Panc1 (cell line): ENCODE data around the gene TMEM87B. TPM values are rescaled to one million over a fixed set of nuclear protein-coding genes. Genes with fewer than 3 reads are reported as not detected.

Experiments
- ATAC-seq: fragments of 200-7000 bp; cut with Tn5 transposase; 2 replicates; pipeline ENCODE4 v1.9.1; 2020; ENCODE audit warnings: mild to moderate bottlenecking, moderate library complexity
- BruUV-seq: library from RNA; stranded (reverse); fragments of 400-500 nt; replicated peaks from 2 replicates; lab custom pipeline; 2021; lab: Mats Ljungman, UMichigan
- CTCF ChIA-PET: fragments of 300-600 bp; sonication (Branson Sonifier 250); formaldehyde crosslinking; loops from one replicate; lab custom pipeline; 2022; ENCODE audit warnings: antibody characterized with exemption; lab: Charles Lee
- POLR2A ChIA-PET: fragments of 300-600 bp; sonication (Branson Sonifier 250); formaldehyde crosslinking; loops from one replicate; lab custom pipeline; 2022; ENCODE audit warnings: antibody characterized with exemption; lab: Charles Lee
- DNase-seq: peaks from one replicate; pipeline ENCODE4 v3.0.0-alpha.2; 2010; ENCODE audit warnings: low read depth, low spot score
- H3K27ac ChIP-seq: 2 replicates; pipeline ENCODE4 v1.5.1; 2011; ENCODE audit warnings: mild to moderate bottlenecking, low read length, inconsistent platforms
- H3K27me3 ChIP-seq: fragments of 200-500 bp; sonication (Bioruptor generic); 2 replicates; pipeline ENCODE4 v1.6.0; 2014; ENCODE audit warnings: low read length, inconsistent platforms; ENCODE audit not compliant: control insufficient read depth, insufficient read depth
- H3K36me3 ChIP-seq: fragments of 200-500 bp; sonication (Bioruptor generic); 2 replicates; pipeline ENCODE4 v1.5.1; 2014; ENCODE audit warnings: inconsistent platforms, mild to moderate bottlenecking, low read length, moderate library complexity; ENCODE audit not compliant: control insufficient read depth, insufficient read depth
- H3K4me1 ChIP-seq: 2 replicates; pipeline ENCODE4 v1.5.1; 2011; ENCODE audit warnings: inconsistent platforms, mild to moderate bottlenecking, low read length, moderate library complexity; ENCODE audit not compliant: control insufficient read depth, insufficient read depth
- H3K4me3 ChIP-seq, 2 experiments: 2 replicates each; pipeline ENCODE4 v1.5.1; 2011 to 2012; ENCODE audit warnings: low read depth in 2 of 2, low read length in 2 of 2, mild to moderate bottlenecking in 2 of 2, inconsistent platforms in 1 of 2, moderate library complexity in 1 of 2
- H3K9me3 ChIP-seq: fragments of 200-500 bp; sonication (Bioruptor generic); 2 replicates; pipeline ENCODE4 v1.5.1; 2014; ENCODE audit warnings: low read depth, mild to moderate bottlenecking, inconsistent platforms, low read length, moderate library complexity; ENCODE audit not compliant: control insufficient read depth, insufficient read depth
- CTCF ChIP-seq: fragments of 450-650 bp; IDR thresholded peaks from 2 replicates; pipeline ENCODE4 v1.5.1; 2017; ENCODE audit warnings: mild to moderate bottlenecking
- POLR2AphosphoS5 ChIP-seq: IDR thresholded peaks from 2 replicates; pipeline ENCODE4 v1.6.1; 2012; ENCODE audit warnings: mild to moderate bottlenecking, low read depth, low read length, moderate library complexity
- REST ChIP-seq, 2 experiments: IDR thresholded peaks; 2 replicates each; pipeline ENCODE4 v1.6.1; 2011 to 2012; ENCODE audit warnings: low read depth in 2 of 2, control low read depth in 1 of 2, low read length in 1 of 2, mild to moderate bottlenecking in 1 of 2, moderate library complexity in 1 of 2; ENCODE audit not compliant: insufficient read depth in 1 of 2
- SIN3A ChIP-seq: IDR thresholded peaks from 2 replicates; pipeline ENCODE4 v1.6.1; 2012; ENCODE audit warnings: low read depth, mild to moderate bottlenecking, low read length, moderate library complexity, borderline replicate concordance; ENCODE audit not compliant: insufficient read depth
- TCF7L2 ChIP-seq: IDR thresholded peaks from 2 replicates; pipeline ENCODE4 v1.6.1; 2011; ENCODE audit warnings: mild to moderate bottlenecking, low read depth, low read length, inconsistent platforms
- in situ Hi-C: cut with HindIII; loops from 2 replicates; pipeline ENCODE4 v1.10.0; 2016; ENCODE audit warnings: low sequenced_read_pairs, low pct_unique_long_range_greater_than_20kb
- intact Hi-C: fragments of 100-400 bp; cut with micrococcal nuclease; formaldehyde crosslinking; loops from one replicate; pipeline ENCODE4 v1.10.0; 2022; ENCODE audit not compliant: unreplicated experiment
- total RNA-seq: library from RNA; stranded (reverse); gene quantifications from one replicate; pipeline ENCODE4 v1.2.1, GENCODE V29; 2021; ENCODE audit not compliant: unreplicated experiment

Gene TMEM87B
- total RNA-seq, 1 experiment from 2014 or later = 22.8 TPM

- no TSS peak for BruUV-seq
- DNase-seq (peak; percentile 80), ATAC-seq (peak; percentile 85)
- ChIA-PET POLR2A (interaction anchor here (0.6 kb wide), 1 partner anchor 43 kb away, joined by 3 read pairs; no protein-coding TSS in a partner anchor), CTCF (interaction anchor here (0.6 kb wide), 3 partner anchors 33 to 268 kb away, joined by 3 to 4 read pairs (median 4); partner anchors contain the start of gene MERTK)
- Histone ChIP-seq H3K27me3 (no peaks in the 10 kb centered on the region), H3K4me1 (peaks cover 14% of the 10 kb centered on the region), H3K27ac (peak overlapping the region; percentile 72), H3K4me3 (peak overlapping the region; percentile 55 to 85), H3K36me3 (peaks cover 2% of the 10 kb centered on the region; the same call in 1 of the 2 replicates), H3K9me3 (no peaks in the 10 kb centered on the region)
- intact Hi-C loops = no loop called here
- TF ChIP-seq TCF7L2 (no peak), REST (IDR thresholded peaks at IDR 0.05; ENCODE audit: insufficient read depth in 1 of 2, low read depth in 2 of 2, low read length in 1 of 2) (no peak), CTCF (no peak), POLR2AphosphoS5 (no peak), SIN3A (no peak)
- in situ Hi-C loops = no loop called here
Observed at GRCh38 chr2:112053917-112054846, 887 bp upstream of the TMEM87B start.

GRCh38 chr2:112055730-112056625 lies 909 bp downstream of the TMEM87B start:
- ChIA-PET POLR2A (interaction anchor here (0.7 kb wide), 1 partner anchor 128 kb away, joined by 3 read pairs; no protein-coding TSS in a partner anchor), CTCF (no interaction called here)
- Histone ChIP-seq H3K27ac (peak overlapping the region; percentile 81), H3K4me3 (peak overlapping the region; percentile 82 to 92), H3K36me3 (peaks cover 2% of the 10 kb centered on the region; the same call in 1 of the 2 replicates), H3K27me3 (no peaks in the 10 kb centered on the region), H3K9me3 (no peaks in the 10 kb centered on the region), H3K4me1 (peaks cover 14% of the 10 kb centered on the region)
- no TSS peak for BruUV-seq
- ATAC-seq (peak; percentile 15; the same call in 1 of the 2 replicates), DNase-seq (peak; percentile 47)
- in situ Hi-C loops (no loop called here), intact Hi-C loops (no loop called here)
- TF ChIP-seq POLR2AphosphoS5 (no peak), SIN3A (no peak), TCF7L2 (no peak), REST (IDR thresholded peaks at IDR 0.05; ENCODE audit: insufficient read depth in 1 of 2, low read depth in 2 of 2, low read length in 1 of 2) (no peak), CTCF (no peak)
